Type B pancreatic cell (in vitro differentiated cells): Measurements from ENCODE around the gene STAB1. TPM values are rescaled to one million over a fixed set of nuclear protein-coding genes. Genes with fewer than 3 reads are reported as not detected.

Experiments used
- DNase-seq: peaks from one replicate; pipeline ENCODE4 v3.0.0; 2021; ENCODE audit warnings: mixed read lengths; ENCODE audit not compliant: unreplicated experiment; ENCODE audit errors: extremely low spot score
- H3K27ac Mint-ChIP-seq: 2 replicates; pipeline ENCODE4 v1.8.0; 2021; ENCODE audit warnings: mild to moderate bottlenecking, mixed read lengths
- H3K27me3 Mint-ChIP-seq: 2 replicates; pipeline ENCODE4 v1.8.0; 2021; ENCODE audit warnings: mixed read lengths
- H3K36me3 Mint-ChIP-seq: 2 replicates; pipeline ENCODE4 v1.8.0; 2021; ENCODE audit warnings: mixed read lengths
- H3K4me1 Mint-ChIP-seq: one replicate; pipeline ENCODE4 v1.8.0; 2021; ENCODE audit warnings: mixed read lengths; ENCODE audit not compliant: unreplicated experiment
- H3K4me3 Mint-ChIP-seq: 2 replicates; pipeline ENCODE4 v1.8.0; 2021; ENCODE audit warnings: mild to moderate bottlenecking, mixed read lengths
- H3K9me3 Mint-ChIP-seq: 2 replicates; pipeline ENCODE4 v1.8.0; 2021; ENCODE audit warnings: mixed read lengths
- total RNA-seq: library from RNA; stranded (reverse); gene quantifications from 2 replicates; pipeline ENCODE4 v1.2.1, GENCODE V29; 2021; ENCODE audit warnings: low replicate concordance
- TF ChIP-seq, protein P1 (sequence below): fragments of 200-600 bp; sonication (generic); conservative IDR thresholded peaks from 2 replicates; pipeline ENCODE4 v1.5.0; 2021; ENCODE audit warnings: antibody characterized with exemption, mild to moderate bottlenecking

Gene STAB1
- total RNA-seq, 1 donor from 2014 or later, result not detected

DNA sequence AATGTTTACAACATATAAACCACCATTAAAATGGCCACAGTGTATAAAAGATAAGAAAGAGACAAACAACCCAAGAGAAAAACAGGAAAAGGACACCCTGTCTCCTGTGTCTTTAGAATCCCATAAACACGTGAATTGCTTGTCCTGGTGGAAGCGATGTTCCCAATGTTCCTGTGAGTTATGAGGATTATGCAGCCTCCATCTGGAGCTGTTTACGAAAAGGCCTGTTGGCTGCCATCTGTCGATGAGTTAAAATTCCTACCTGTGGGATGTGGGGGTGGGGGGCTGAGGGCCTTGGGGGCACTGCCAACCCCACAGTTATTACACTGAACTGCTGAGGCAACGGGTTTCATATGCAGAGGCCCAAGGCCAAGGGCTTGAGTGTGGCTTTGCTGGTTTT is 26.1 kb upstream of the STAB1 start:
- no peaks in the 10 kb centered on the region for H3K9me3 Mint-ChIP-seq
- peaks cover 19% of the 10 kb centered on the region for H3K36me3 Mint-ChIP-seq
- H3K4me3 Mint-ChIP-seq, result no peak overlapping the region
- H3K27me3 Mint-ChIP-seq, result no peaks in the 10 kb centered on the region
- peaks cover 14% of the 10 kb centered on the region for H3K4me1 Mint-ChIP-seq
- H3K27ac Mint-ChIP-seq, result peak overlapping the region; percentile 70
- no peak for DNase-seq
- TF ChIP-seq, protein P1, sequence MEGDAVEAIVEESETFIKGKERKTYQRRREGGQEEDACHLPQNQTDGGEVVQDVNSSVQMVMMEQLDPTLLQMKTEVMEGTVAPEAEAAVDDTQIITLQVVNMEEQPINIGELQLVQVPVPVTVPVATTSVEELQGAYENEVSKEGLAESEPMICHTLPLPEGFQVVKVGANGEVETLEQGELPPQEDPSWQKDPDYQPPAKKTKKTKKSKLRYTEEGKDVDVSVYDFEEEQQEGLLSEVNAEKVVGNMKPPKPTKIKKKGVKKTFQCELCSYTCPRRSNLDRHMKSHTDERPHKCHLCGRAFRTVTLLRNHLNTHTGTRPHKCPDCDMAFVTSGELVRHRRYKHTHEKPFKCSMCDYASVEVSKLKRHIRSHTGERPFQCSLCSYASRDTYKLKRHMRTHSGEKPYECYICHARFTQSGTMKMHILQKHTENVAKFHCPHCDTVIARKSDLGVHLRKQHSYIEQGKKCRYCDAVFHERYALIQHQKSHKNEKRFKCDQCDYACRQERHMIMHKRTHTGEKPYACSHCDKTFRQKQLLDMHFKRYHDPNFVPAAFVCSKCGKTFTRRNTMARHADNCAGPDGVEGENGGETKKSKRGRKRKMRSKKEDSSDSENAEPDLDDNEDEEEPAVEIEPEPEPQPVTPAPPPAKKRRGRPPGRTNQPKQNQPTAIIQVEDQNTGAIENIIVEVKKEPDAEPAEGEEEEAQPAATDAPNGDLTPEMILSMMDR, result no peak

DNA sequence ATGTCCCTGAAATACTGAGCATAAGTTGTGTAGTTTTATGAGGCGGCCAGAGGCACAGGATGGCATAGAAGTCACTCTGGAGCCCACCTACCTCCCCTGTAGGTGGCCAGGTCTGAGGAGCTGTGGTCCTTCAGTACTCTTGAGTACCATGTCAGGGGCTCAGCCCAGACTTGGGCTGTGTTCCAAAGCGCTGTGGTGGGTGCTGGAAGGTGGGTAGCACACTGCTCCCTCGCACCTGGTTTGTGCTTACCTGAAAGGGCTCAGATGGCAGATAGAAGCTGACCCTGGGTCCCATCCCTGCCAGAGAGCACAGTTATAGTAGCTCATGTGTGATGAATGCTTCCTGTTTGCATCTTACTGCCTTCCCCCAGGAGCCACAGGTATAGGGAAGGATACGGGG is 24.2 kb upstream of the STAB1 start:
- no peaks in the 10 kb centered on the region for H3K9me3 Mint-ChIP-seq
- peaks cover 14% of the 10 kb centered on the region for H3K4me1 Mint-ChIP-seq
- peaks cover 20% of the 10 kb centered on the region for H3K36me3 Mint-ChIP-seq
- H3K4me3 Mint-ChIP-seq, result no peak overlapping the region
- DNase-seq, result no peak
- TF ChIP-seq, protein P1, result no peak
- no peaks in the 10 kb centered on the region for H3K27me3 Mint-ChIP-seq
- H3K27ac Mint-ChIP-seq, result no peak overlapping the region

DNA sequence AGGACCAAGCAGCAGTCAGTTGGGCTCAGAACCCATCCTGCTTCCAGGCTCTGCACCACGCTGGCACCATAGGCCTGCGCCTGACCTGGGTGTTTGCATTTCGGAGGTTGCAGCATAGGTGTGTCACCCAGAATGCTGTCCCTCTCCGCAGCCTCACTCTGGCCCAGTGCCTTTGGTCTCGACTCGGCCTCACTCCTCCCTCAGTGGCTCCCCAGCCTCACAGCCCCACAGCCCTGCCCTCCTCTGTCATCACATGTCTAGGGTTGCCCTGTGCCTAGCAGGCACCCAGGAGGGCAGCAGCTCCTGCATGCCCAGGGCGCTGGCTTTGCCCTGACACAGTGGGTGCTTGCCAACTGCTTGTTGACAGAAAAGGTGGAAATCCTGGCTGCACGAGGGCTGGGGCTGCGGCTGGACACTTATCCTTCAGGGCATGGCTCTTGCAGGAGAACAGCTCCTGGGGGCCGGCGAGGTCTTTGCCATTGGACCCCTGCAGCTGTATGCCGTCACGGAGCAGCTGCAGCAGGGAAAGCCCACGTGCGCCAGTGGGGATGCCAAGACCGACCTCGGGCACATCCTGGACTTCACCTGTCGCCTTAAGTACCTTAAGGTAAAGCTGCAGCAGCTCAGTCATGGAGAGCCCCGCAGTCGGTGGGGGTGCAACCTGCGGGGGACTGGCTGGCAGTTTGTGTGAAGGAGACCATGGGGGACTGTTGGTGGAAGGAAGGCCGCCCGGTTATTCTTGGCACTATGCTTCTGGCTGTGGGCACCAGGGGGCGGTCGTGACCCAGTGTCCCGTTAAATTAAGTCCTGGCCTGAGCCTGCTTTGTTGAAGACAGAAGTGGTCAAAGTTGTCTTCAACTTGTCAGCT is 23.5 kb upstream of the STAB1 start:
- H3K36me3 Mint-ChIP-seq, result peaks cover 19% of the 10 kb centered on the region
- no peaks in the 10 kb centered on the region for H3K27me3 Mint-ChIP-seq
- H3K27ac Mint-ChIP-seq, result no peak overlapping the region
- H3K4me3 Mint-ChIP-seq, result no peak overlapping the region
- peaks cover 14% of the 10 kb centered on the region for H3K4me1 Mint-ChIP-seq
- no peaks in the 10 kb centered on the region for H3K9me3 Mint-ChIP-seq
- no peak for DNase-seq
- TF ChIP-seq, protein P1, result peak; percentile 76

DNA sequence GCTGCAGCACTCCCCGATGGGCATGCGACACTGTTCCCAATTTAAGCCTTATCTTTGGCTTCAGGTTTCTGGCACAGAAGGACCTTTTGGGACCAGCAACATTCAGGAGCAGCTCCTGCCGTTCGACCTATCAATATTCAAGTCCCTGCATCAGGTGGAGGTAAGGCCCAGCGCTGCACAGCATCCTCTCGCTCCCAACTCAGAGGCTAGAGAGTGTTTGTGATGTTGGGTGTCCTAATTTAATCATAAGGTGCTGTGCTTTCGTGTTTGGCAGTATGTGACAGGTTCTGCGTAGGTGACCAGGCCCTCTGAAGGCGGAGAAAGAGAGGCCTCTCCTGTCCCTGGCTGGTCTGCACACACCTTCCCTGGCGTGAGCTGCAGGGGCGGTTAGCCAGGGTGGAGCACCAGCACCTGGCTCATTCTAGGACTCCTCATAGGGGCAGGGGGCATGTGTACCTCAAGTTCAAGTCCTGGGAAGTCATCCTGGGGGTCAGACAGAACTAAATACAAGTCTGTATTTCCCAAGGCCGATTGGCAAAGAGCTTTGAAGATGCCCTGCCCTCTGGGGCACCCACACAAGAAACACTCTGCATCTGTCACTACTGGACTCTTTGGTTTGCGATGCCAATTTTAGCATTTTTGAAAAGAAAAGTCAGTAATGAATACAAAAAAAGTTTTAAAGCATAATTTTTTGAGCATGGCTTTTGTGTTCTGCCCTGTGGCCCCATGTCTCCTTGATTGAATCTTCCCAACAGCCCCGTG is 22.7 kb upstream of the STAB1 start:
- H3K4me1 Mint-ChIP-seq, result peaks cover 14% of the 10 kb centered on the region
- H3K9me3 Mint-ChIP-seq, result no peaks in the 10 kb centered on the region
- no peak for DNase-seq
- H3K36me3 Mint-ChIP-seq, result peaks cover 19% of the 10 kb centered on the region
- no peak overlapping the region for H3K27ac Mint-ChIP-seq
- no peaks in the 10 kb centered on the region for H3K27me3 Mint-ChIP-seq
- H3K4me3 Mint-ChIP-seq, result no peak overlapping the region
- TF ChIP-seq, protein P1, result no peak

DNA sequence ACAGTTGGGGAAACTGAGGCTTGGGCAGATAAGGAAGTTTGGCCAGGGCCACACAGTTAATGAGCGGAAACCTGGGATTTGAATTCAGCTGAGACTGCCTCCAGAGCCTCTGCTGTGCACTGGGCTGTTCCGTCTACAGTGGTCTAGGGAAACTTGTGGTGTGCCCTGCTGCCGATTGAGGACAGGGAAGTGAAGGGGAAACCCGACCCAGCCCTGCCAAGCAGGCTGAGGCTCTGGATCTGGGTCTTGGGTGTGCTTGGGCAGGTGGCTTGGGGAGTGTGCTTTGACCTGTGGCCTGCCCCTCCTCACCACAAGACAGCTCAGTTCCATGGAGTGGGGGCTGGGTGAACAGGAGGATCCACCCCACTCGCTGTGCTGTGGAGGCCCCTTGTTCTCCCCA is 22.1 kb upstream of the STAB1 start:
- TF ChIP-seq, protein P1, result no peak
- Mint-ChIP-seq H3K27ac (no peak overlapping the region), H3K36me3 (peaks cover 20% of the 10 kb centered on the region), H3K4me3 (no peak overlapping the region), H3K27me3 (no peaks in the 10 kb centered on the region), H3K9me3 (no peaks in the 10 kb centered on the region), H3K4me1 (peaks cover 14% of the 10 kb centered on the region)
- no peak for DNase-seq
